Measurements from ENCODE around the gene UBE2L5.
A peak's percentile ranks its signal among the peaks of the same experiment; 100 is the strongest.
"Not testable (repeated sequence)": the region's sequence is repeated elsewhere in the genome, so short reads cannot be mapped to it uniquely, and the experiment has no call there.

Gene UBE2L5

GRCh38 chr13:30440910-30441703 is 18.8 kb downstream of the UBE2L5 start:
- DNase-seq (ENCODE audit: low read depth), result no peak

- no peak for DNase-seq (ENCODE audit: low read depth)
Observed at GRCh38 chr13:30442926-30443325, 20.6 kb downstream of the UBE2L5 start.

- not testable (repeated sequence) for DNase-seq (ENCODE audit: low read depth)
Observed at GRCh38 chr13:30443491-30443890, 21.2 kb downstream of the UBE2L5 start.

- no peak for DNase-seq (ENCODE audit: low read depth)
Observed at GRCh38 chr13:30443957-30444404, 21.7 kb downstream of the UBE2L5 start.

GRCh38 chr13:30446126-30446500 is 23.8 kb downstream of the UBE2L5 start:
- no peak for DNase-seq (ENCODE audit: low read depth)

- DNase-seq (ENCODE audit: low read depth), result no peak
Observed at GRCh38 chr13:30448441-30448840, 26.1 kb downstream of the UBE2L5 start.

GRCh38 chr13:30450066-30450465 is 27.8 kb downstream of the UBE2L5 start:
- DNase-seq (ENCODE audit: low read depth), result no peak

- not testable (repeated sequence) for DNase-seq (ENCODE audit: low read depth)
Observed at GRCh38 chr13:30451476-30451875, 29.2 kb downstream of the UBE2L5 start.

- DNase-seq (ENCODE audit: low read depth), result no peak
Observed at GRCh38 chr13:30453727-30454126, 31.4 kb downstream of the UBE2L5 start.

GRCh38 chr13:30454991-30455390 is 32.7 kb downstream of the UBE2L5 start:
- no peak for DNase-seq (ENCODE audit: low read depth)

GRCh38 chr13:30456290-30456689 is 34.0 kb downstream of the UBE2L5 start:
- DNase-seq (ENCODE audit: low read depth), result no peak

GRCh38 chr13:30457306-30457891 is 35.1 kb downstream of the UBE2L5 start:
- no peak for DNase-seq (ENCODE audit: low read depth)

- not testable (repeated sequence) for DNase-seq (ENCODE audit: low read depth)
Observed at GRCh38 chr13:30461279-30462066, 39.2 kb downstream of the UBE2L5 start.

GRCh38 chr13:30463787-30464495 is 41.6 kb downstream of the UBE2L5 start:
- DNase-seq (ENCODE audit: low read depth), result no peak

GRCh38 chr13:30464496-30465342 is 42.4 kb downstream of the UBE2L5 start:
- no peak for DNase-seq (ENCODE audit: low read depth)

- no peak for DNase-seq (ENCODE audit: low read depth)
Observed at GRCh38 chr13:30465343-30465592, 43.0 kb downstream of the UBE2L5 start.

GRCh38 chr13:30465593-30466357 is 43.5 kb downstream of the UBE2L5 start, which contains the start of gene HMGB1:
HMGB1 (minus strand) TSS chr13:30465936; CDS start chr13:30463680, 2,256 bp downstream.
- DNase-seq (ENCODE audit: low read depth), result peak; percentile 89

GRCh38 chr13:30466358-30466714 is 44.0 kb downstream of the UBE2L5 start:
- no peak for DNase-seq (ENCODE audit: low read depth)

- DNase-seq (ENCODE audit: low read depth), result no peak
Observed at GRCh38 chr13:30466841-30467252, 44.6 kb downstream of the UBE2L5 start.

GRCh38 chr13:30473675-30474074 is 51.4 kb downstream of the UBE2L5 start:
- no peak for DNase-seq (ENCODE audit: low read depth)

Measured in HS-27A (cell line).